HL-60 (cell line): ENCODE measurements around the gene KIRREL1.

Source experiments
- DNase-seq, 2 experiments: peaks; one replicate each; pipeline ENCODE4 v3.0.0-alpha.2; 2010 to 2020; ENCODE audit warnings: low read depth in 1 of 2, low spot score in 1 of 2
- H3K27ac ChIP-seq: fragments of 250-450 bp; sonication (Bioruptor Pico); replicated peaks from 2 replicates; pipeline ENCODE4 v1.5.1; 2020; ENCODE audit warnings: mild to moderate bottlenecking, moderate library complexity
- H3K27me3 ChIP-seq: fragments of 250-450 bp; sonication (Bioruptor Pico); 2 replicates; pipeline ENCODE4 v1.5.1; 2021; ENCODE audit warnings: mild to moderate bottlenecking, moderate library complexity; ENCODE audit not compliant: insufficient read depth, poor library complexity, severe bottlenecking
- H3K4me3 ChIP-seq: replicated peaks from 2 replicates; pipeline ENCODE4 v1.5.1; 2011; ENCODE audit warnings: mild to moderate bottlenecking, control low read depth, low read length; ENCODE audit not compliant: insufficient read depth
- CTCF ChIP-seq: IDR thresholded peaks from one replicate; pipeline ENCODE4 v1.5.1; 2011; ENCODE audit warnings: low read length, control low read depth, inconsistent platforms; ENCODE audit not compliant: insufficient read depth
- GABPA ChIP-seq: IDR thresholded peaks from 2 replicates; pipeline ENCODE4 v1.6.1; 2012; ENCODE audit warnings: low read depth
- POLR2AphosphoS5 ChIP-seq: IDR thresholded peaks from 2 replicates; pipeline ENCODE4 v1.6.1; 2012; ENCODE audit warnings: low read depth
- SPI1 ChIP-seq: IDR thresholded peaks from 2 replicates; pipeline ENCODE4 v1.6.1; 2012; ENCODE audit warnings: low read depth, mild to moderate bottlenecking, borderline replicate concordance
- TF ChIP-seq, protein P1 (sequence below): IDR thresholded peaks from 2 replicates; pipeline ENCODE4 v1.6.1; 2012; ENCODE audit warnings: low read depth; ENCODE audit not compliant: insufficient replicate concordance

Gene KIRREL1

DNA sequence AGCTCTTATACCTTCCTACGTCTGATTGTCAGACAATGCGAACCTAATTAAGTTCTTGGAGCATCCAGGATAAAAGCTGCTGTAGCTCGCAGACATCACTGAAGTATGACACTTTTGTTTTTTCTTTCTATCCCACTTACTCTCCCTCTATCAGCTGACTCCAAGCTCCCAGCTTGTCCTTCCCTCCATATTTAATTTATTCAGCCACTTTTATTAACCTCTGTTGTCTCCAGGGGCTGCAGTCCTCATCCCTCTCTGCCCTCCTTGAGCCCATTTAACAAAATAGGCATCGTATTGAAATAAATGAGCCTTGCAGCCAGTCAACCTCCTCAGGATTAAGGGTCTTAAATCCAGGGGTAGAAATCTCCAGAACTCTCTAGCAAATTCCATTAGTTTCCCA is 7.1 kb downstream of the KIRREL1 start:
- H3K27me3 ChIP-seq: peaks cover 16% of the 10 kb centered on the region
- H3K27ac ChIP-seq: no peak overlapping the region
- no peak overlapping the region for H3K4me3 ChIP-seq
- DNase-seq: no peak
- TF ChIP-seq GABPA: no peak
- no peak for TF ChIP-seq CTCF

GRCh38 chr1:158002022-158002630 is 8.7 kb downstream of the KIRREL1 start:
- Histone ChIP-seq H3K27ac (no peak overlapping the region), H3K4me3 (no peak overlapping the region), H3K27me3 (peaks cover 11% of the 10 kb centered on the region)
- DNase-seq: no peak
- no peak for TF ChIP-seq GABPA
- no peak for TF ChIP-seq POLR2AphosphoS5
- TF ChIP-seq SPI1: no peak
- TF ChIP-seq CTCF: no peak
- TF ChIP-seq, protein P1, sequence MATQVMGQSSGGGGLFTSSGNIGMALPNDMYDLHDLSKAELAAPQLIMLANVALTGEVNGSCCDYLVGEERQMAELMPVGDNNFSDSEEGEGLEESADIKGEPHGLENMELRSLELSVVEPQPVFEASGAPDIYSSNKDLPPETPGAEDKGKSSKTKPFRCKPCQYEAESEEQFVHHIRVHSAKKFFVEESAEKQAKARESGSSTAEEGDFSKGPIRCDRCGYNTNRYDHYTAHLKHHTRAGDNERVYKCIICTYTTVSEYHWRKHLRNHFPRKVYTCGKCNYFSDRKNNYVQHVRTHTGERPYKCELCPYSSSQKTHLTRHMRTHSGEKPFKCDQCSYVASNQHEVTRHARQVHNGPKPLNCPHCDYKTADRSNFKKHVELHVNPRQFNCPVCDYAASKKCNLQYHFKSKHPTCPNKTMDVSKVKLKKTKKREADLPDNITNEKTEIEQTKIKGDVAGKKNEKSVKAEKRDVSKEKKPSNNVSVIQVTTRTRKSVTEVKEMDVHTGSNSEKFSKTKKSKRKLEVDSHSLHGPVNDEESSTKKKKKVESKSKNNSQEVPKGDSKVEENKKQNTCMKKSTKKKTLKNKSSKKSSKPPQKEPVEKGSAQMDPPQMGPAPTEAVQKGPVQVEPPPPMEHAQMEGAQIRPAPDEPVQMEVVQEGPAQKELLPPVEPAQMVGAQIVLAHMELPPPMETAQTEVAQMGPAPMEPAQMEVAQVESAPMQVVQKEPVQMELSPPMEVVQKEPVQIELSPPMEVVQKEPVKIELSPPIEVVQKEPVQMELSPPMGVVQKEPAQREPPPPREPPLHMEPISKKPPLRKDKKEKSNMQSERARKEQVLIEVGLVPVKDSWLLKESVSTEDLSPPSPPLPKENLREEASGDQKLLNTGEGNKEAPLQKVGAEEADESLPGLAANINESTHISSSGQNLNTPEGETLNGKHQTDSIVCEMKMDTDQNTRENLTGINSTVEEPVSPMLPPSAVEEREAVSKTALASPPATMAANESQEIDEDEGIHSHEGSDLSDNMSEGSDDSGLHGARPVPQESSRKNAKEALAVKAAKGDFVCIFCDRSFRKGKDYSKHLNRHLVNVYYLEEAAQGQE: no peak

- Histone ChIP-seq H3K27ac (no peak overlapping the region), H3K27me3 (peaks cover 11% of the 10 kb centered on the region), H3K4me3 (no peak overlapping the region)
- TF ChIP-seq CTCF (no peak), SPI1 (no peak), GABPA (no peak), POLR2AphosphoS5 (no peak)
- TF ChIP-seq, protein P1: no peak
- DNase-seq: no peak
These were observed 9.4 kb downstream of the KIRREL1 start for GRCh38 chr1:158002631-158003405.
